H9 (cell line): ENCODE measurements around the gene CD247. TPM values are rescaled to one million over a fixed set of nuclear protein-coding genes. Genes with fewer than 3 reads are reported as not detected.
A peak's percentile ranks its signal among the peaks of the same experiment; 100 is the strongest.

Source experiments
- DNase-seq: peaks from one replicate; pipeline ENCODE4 v3.0.0-alpha.2; 2017
- H2AFZ ChIP-seq: one replicate; pipeline ENCODE4 v1.6.1; 2013; ENCODE audit warnings: mild to moderate bottlenecking, low read length, control low read depth, moderate library complexity
- H2AK5ac ChIP-seq: 2 replicates; pipeline ENCODE4 v1.6.1; 2013; ENCODE audit warnings: low read length, control low read depth, mixed read lengths; ENCODE audit not compliant: insufficient read length
- H2BK120ac ChIP-seq: one replicate; pipeline ENCODE4 v1.6.1; 2013; ENCODE audit warnings: low read depth, mild to moderate bottlenecking, low read length, control low read depth, inconsistent platforms; ENCODE audit not compliant: poor library complexity, severe bottlenecking
- H2BK12ac ChIP-seq: 2 replicates; pipeline ENCODE4 v1.6.1; 2013; ENCODE audit warnings: low read length, control low read depth, mixed read lengths, low read depth; ENCODE audit not compliant: insufficient read length
- H2BK15ac ChIP-seq: 2 replicates; pipeline ENCODE4 v1.6.1; 2013; ENCODE audit warnings: low read depth, low read length, control low read depth
- H2BK20ac ChIP-seq: one replicate; pipeline ENCODE4 v1.6.1; 2013; ENCODE audit warnings: low read depth, mild to moderate bottlenecking, low read length, control low read depth, inconsistent platforms; ENCODE audit not compliant: poor library complexity, severe bottlenecking
- H2BK5ac ChIP-seq: 2 replicates; pipeline ENCODE4 v1.6.1; 2013; ENCODE audit warnings: low read length, control low read depth, mixed read lengths; ENCODE audit not compliant: insufficient read length
- H3K14ac ChIP-seq: 2 replicates; pipeline ENCODE4 v1.6.1; 2013; ENCODE audit warnings: low read length, control low read depth; ENCODE audit not compliant: insufficient read depth
- H3K18ac ChIP-seq: 2 replicates; pipeline ENCODE4 v1.6.1; 2013; ENCODE audit warnings: low read depth, mild to moderate bottlenecking, mixed read lengths, low read length, control low read depth; ENCODE audit not compliant: insufficient read length
- H3K23ac ChIP-seq: 2 replicates; pipeline ENCODE4 v1.6.1; 2013; ENCODE audit warnings: low read length, control low read depth, mixed read lengths, low read depth; ENCODE audit not compliant: insufficient read length
- H3K23me2 ChIP-seq: 2 replicates; pipeline ENCODE4 v1.6.1; 2013; ENCODE audit warnings: low read depth, mild to moderate bottlenecking, mixed read lengths, low read length, control low read depth; ENCODE audit not compliant: insufficient read length, poor library complexity, severe bottlenecking
- H3K27ac ChIP-seq: 2 replicates; pipeline ENCODE4 v1.5.1; 2013; ENCODE audit warnings: low read length, control low read depth, mixed read lengths, low read depth; ENCODE audit not compliant: insufficient read length
- H3K27me3 ChIP-seq: 2 replicates; pipeline ENCODE4 v1.6.1; 2013; ENCODE audit warnings: low read length, control low read depth, inconsistent platforms; ENCODE audit not compliant: insufficient read depth
- H3K4ac ChIP-seq: 2 replicates; pipeline ENCODE4 v1.6.1; 2013; ENCODE audit warnings: low read depth, mild to moderate bottlenecking, control low read depth, inconsistent platforms, low read length, moderate library complexity
- H3K4me1 ChIP-seq: 2 replicates; pipeline ENCODE4 v1.6.1; 2013; ENCODE audit warnings: low read length, control low read depth, inconsistent platforms; ENCODE audit not compliant: insufficient read depth
- H3K4me2 ChIP-seq: 2 replicates; pipeline ENCODE4 v1.6.1; 2013; ENCODE audit warnings: low read length, control low read depth, mixed read lengths; ENCODE audit not compliant: insufficient read length, insufficient read depth
- H3K56ac ChIP-seq: 2 replicates; pipeline ENCODE4 v1.6.1; 2013; ENCODE audit warnings: low read depth, mild to moderate bottlenecking, mixed read lengths, low read length, control low read depth; ENCODE audit not compliant: insufficient read length
- H3K79me1 ChIP-seq: 2 replicates; pipeline ENCODE4 v1.6.1; 2013; ENCODE audit warnings: low read depth, mild to moderate bottlenecking, moderate library complexity, low read length, control low read depth, inconsistent platforms; ENCODE audit not compliant: insufficient read depth, poor library complexity, severe bottlenecking
- H3K79me2 ChIP-seq: 2 replicates; pipeline ENCODE4 v1.6.1; 2013; ENCODE audit warnings: low read length, control low read depth, inconsistent platforms; ENCODE audit not compliant: insufficient read depth
- H3K9ac ChIP-seq: 2 replicates; pipeline ENCODE4 v1.6.1; 2013; ENCODE audit warnings: low read length, control low read depth, mixed read lengths; ENCODE audit not compliant: insufficient read length; ENCODE audit errors: extremely low read depth
- H3K9me3 ChIP-seq: one replicate; pipeline ENCODE4 v1.6.1; 2013; ENCODE audit warnings: low read depth, low read length, inconsistent platforms; ENCODE audit not compliant: control insufficient read depth
- H3T11ph ChIP-seq: one replicate; pipeline ENCODE4 v1.6.1; 2013; ENCODE audit warnings: mild to moderate bottlenecking, low read length, control low read depth, inconsistent platforms
- H4K20me1 ChIP-seq: one replicate; pipeline ENCODE4 v1.6.1; 2013; ENCODE audit not compliant: control insufficient read depth, insufficient read length, insufficient read depth
- H4K5ac ChIP-seq: 2 replicates; pipeline ENCODE4 v1.6.1; 2013; ENCODE audit warnings: low read depth, mild to moderate bottlenecking, mixed read lengths, low read length, control low read depth; ENCODE audit not compliant: insufficient read length
- H4K8ac ChIP-seq: replicated peaks from 2 replicates; pipeline ENCODE4 v1.6.1; 2013; ENCODE audit warnings: low read length, control low read depth, mixed read lengths, low read depth; ENCODE audit not compliant: insufficient read length
- H4K91ac ChIP-seq: 2 replicates; pipeline ENCODE4 v1.6.1; 2013; ENCODE audit warnings: low read depth, mild to moderate bottlenecking, moderate library complexity, mixed read lengths, low read length, control low read depth; ENCODE audit not compliant: insufficient read length
- H3K27ac Mint-ChIP-seq, 3 experiments: 2 replicates in 2 of 3; 3 replicates in 1 of 3; pipeline ENCODE4 v1.8.0; 2020 to 2021; ENCODE audit warnings: mixed read lengths in 3 of 3, mild to moderate bottlenecking in 1 of 3, moderate library complexity in 1 of 3
- H3K27me3 Mint-ChIP-seq: 2 replicates; pipeline ENCODE4 v1.8.0; 2021; ENCODE audit warnings: low read depth, mild to moderate bottlenecking, moderate library complexity, mixed read lengths
- H3K36me3 Mint-ChIP-seq, 3 experiments: 2 replicates in 2 of 3; 3 replicates in 1 of 3; pipeline ENCODE4 v1.8.0; 2020 to 2021; ENCODE audit warnings: low read depth in 3 of 3, mixed read lengths in 3 of 3; ENCODE audit not compliant: insufficient read depth in 1 of 3
- H3K4me1 Mint-ChIP-seq, 2 experiments: 2 replicates each; pipeline ENCODE4 v1.8.0; 2020; ENCODE audit warnings: mixed read lengths in 2 of 2
- H3K4me3 Mint-ChIP-seq, 2 experiments: 2 replicates in 1 of 2; 3 replicates in 1 of 2; pipeline ENCODE4 v1.8.0; 2020 to 2021; ENCODE audit warnings: mild to moderate bottlenecking in 2 of 2, mixed read lengths in 2 of 2, moderate library complexity in 1 of 2
- H3K9me3 Mint-ChIP-seq, 2 experiments: 2 replicates in 1 of 2; 3 replicates in 1 of 2; pipeline ENCODE4 v1.8.0; 2020; ENCODE audit warnings: mild to moderate bottlenecking in 2 of 2, mixed read lengths in 2 of 2, moderate library complexity in 1 of 2
- WGBS: extraction: QIAGEN DNeasy Blood & Tissue Kit; methylation state at CpG from one replicate; pipeline ENCODE4 v1.1.7; 2013; ENCODE audit warnings: missing lambda C conversion rate, low lambda C conversion rate, mixed read lengths; ENCODE audit not compliant: insufficient read length; ENCODE audit errors: extremely low coverage; 5-methylcytosine and 5-hydroxymethylcytosine counted together
- total RNA-seq: library from RNA; stranded (reverse); gene quantifications from 2 replicates; pipeline ENCODE4 v1.2.1, GENCODE V29; 2021
- TF ChIP-seq, protein P1 (sequence below): fragments of 200-600 bp; sonication (generic); conservative IDR thresholded peaks from 3 replicates; pipeline ENCODE4 v1.8.0; 2021; ENCODE audit warnings: antibody characterized with exemption, mild to moderate bottlenecking

The CD247 gene
- total RNA-seq, 1 experiment from 2014 or later: 1.2 TPM

DNA sequence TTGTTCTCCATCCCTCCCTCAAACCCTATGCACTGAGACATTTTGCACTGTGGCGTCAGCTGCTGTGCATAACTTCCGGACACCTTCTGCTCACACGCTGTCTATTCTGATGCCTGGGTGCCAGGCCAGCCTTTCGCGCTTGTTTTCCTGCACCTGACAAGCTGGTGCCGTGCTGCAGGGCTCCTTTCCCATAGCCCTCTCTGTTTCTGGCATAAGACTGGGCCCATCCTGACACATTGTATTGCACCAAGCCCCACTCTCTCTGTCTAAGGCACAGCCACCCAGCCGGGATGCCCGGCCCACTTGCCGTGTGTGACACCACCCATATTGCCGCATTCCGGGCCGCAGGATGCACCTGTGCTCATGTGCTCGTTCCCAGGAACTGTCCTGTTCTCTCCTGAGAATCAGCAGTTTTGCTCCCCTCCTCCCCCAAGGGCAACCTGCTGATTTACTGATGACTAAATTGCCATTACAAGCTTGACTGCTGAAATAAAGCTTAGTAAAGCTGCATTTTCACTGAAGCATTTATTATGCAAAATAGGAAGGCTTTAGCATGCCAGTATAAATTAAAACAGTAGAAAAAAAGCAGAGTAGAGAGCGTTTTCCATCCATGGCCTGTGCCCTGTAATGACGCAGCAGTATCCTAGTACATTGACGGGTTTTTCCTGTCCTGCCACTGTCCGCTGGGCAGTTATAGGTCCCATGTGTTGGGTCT, 88.0 kb downstream of the CD247 start:
- peak; percentile 77 for DNase-seq
- Histone ChIP-seq H3K4me2 (peak overlapping the region; percentile 0), H3K56ac (no peak overlapping the region), H2BK120ac (no peak overlapping the region), H3K4ac (no peak overlapping the region), H3K23ac (no peak overlapping the region), H2AFZ (no peak overlapping the region), H2BK12ac (no peak overlapping the region), H3K18ac (no peak overlapping the region), H4K20me1 (peaks cover 3% of the 10 kb centered on the region), H4K5ac (no peak overlapping the region), H3K27ac (no peak overlapping the region), H4K8ac (no peak overlapping the region), H2BK15ac (no peak overlapping the region), H2AK5ac (no peak overlapping the region), H3K27me3 (no peaks in the 10 kb centered on the region), H3T11ph (no peak overlapping the region), H3K4me1 (peaks cover 11% of the 10 kb centered on the region), H3K23me2 (no peaks in the 10 kb centered on the region), H3K9me3 (no peaks in the 10 kb centered on the region), H3K79me1 (no peaks in the 10 kb centered on the region), H3K9ac (no peak overlapping the region), H2BK5ac (no peak overlapping the region), H3K14ac (no peak overlapping the region), H4K91ac (no peak overlapping the region), H2BK20ac (no peak overlapping the region), H3K79me2 (no peaks in the 10 kb centered on the region)
- Mint-ChIP-seq H3K4me1 (peaks cover 68 to 70% of the 10 kb centered on the region in 2 experiments), H3K36me3 (peaks cover 0 to 3% (median 2%) of the 10 kb centered on the region in 3 experiments; a peak in 1 of 7 replicates), H3K27me3 (peaks cover under 1% of the 10 kb centered on the region), H3K27ac (peak overlapping the region; percentile 78 to 98 (median 88); a peak in 6 of 7 replicates), H3K9me3 (no peaks in the 10 kb centered on the region; a peak in 1 of 5 replicates), H3K4me3 (peak overlapping the region; percentile 1 to 5; a peak in 3 of 5 replicates)
- TF ChIP-seq, protein P1, sequence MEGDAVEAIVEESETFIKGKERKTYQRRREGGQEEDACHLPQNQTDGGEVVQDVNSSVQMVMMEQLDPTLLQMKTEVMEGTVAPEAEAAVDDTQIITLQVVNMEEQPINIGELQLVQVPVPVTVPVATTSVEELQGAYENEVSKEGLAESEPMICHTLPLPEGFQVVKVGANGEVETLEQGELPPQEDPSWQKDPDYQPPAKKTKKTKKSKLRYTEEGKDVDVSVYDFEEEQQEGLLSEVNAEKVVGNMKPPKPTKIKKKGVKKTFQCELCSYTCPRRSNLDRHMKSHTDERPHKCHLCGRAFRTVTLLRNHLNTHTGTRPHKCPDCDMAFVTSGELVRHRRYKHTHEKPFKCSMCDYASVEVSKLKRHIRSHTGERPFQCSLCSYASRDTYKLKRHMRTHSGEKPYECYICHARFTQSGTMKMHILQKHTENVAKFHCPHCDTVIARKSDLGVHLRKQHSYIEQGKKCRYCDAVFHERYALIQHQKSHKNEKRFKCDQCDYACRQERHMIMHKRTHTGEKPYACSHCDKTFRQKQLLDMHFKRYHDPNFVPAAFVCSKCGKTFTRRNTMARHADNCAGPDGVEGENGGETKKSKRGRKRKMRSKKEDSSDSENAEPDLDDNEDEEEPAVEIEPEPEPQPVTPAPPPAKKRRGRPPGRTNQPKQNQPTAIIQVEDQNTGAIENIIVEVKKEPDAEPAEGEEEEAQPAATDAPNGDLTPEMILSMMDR: no peak
- no CpG with 5 or more reads among the region's 17 CpGs for WGBS
